Ectodermal cell (in vitro differentiated cells): ENCODE data around the gene SLC1A4.

ENCODE experiments used
- H3K27ac ChIP-seq: 2 replicates; pipeline ENCODE4 v1.7.0; 2013; ENCODE audit warnings: mild to moderate bottlenecking, low read depth, low read length; ENCODE audit not compliant: insufficient read depth, poor library complexity, severe bottlenecking
- H3K27me3 ChIP-seq: 2 replicates; pipeline ENCODE4 v1.7.0; 2013; ENCODE audit warnings: mild to moderate bottlenecking, low read length; ENCODE audit not compliant: insufficient read depth, control insufficient read depth, poor library complexity, severe bottlenecking
- H3K36me3 ChIP-seq: one replicate; pipeline ENCODE4 v1.7.0; 2013; ENCODE audit warnings: low read length; ENCODE audit not compliant: control insufficient read depth, insufficient read depth
- H3K4me1 ChIP-seq: one replicate; pipeline ENCODE4 v1.7.0; 2013; ENCODE audit warnings: low read length; ENCODE audit not compliant: control insufficient read depth, insufficient read depth
- H3K4me3 ChIP-seq: 2 replicates; pipeline ENCODE4 v1.7.0; 2013; ENCODE audit warnings: low read depth, low read length, control low read depth; ENCODE audit not compliant: insufficient read depth
- H3K9me3 ChIP-seq: 2 replicates; pipeline ENCODE4 v1.7.0; 2013; ENCODE audit warnings: mild to moderate bottlenecking, low read length, moderate library complexity; ENCODE audit not compliant: control insufficient read depth
- WGBS, 2 experiments: methylation state at CpG; one replicate each; pipeline ENCODE4 v1.1.7; 2013; ENCODE audit warnings: missing lambda C conversion rate in 2 of 2; 5-methylcytosine and 5-hydroxymethylcytosine counted together

SLC1A4 gene

DNA sequence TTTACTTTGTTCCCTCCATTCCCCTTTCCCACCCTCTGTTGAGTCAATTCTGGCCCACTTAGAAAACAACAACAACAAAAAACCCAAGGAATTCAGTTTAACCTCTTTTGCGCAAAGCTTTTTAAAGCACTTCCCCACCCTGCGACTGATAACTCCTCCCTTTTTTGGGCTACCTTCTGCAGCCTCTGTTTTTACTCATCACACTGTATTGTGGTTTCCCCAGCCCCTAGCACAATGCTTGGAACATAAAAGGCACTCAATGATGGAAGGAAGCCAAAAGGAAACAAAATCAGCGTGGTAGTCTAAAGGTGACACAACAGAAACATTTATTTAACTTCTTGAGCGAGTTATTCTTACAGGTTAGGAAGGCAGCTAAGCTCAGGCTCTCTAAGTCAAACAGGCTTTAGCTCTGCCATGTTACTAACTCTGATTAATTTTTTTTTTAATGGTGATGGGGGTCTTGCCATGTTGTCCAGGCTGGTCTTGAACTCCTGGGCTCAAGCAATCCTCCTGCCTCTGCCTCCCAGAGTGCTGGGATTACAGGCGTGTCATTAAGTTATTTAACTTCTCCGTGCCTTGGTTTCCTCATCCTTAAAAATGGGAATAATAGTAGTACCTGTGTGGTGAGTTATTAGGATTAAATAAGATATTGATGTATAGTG, 68.3 kb downstream of the SLC1A4 start:
- Histone ChIP-seq H3K4me1 (peaks cover 28% of the 10 kb centered on the region), H3K27me3 (no peaks in the 10 kb centered on the region), H3K36me3 (no peaks in the 10 kb centered on the region), H3K9me3 (no peaks in the 10 kb centered on the region), H3K4me3 (peak overlapping the region; percentile 58), H3K27ac (no peak overlapping the region)
- WGBS, 2 experiments, result 75 to 77% methylated on average over 6 of the region's 6 CpGs

DNA sequence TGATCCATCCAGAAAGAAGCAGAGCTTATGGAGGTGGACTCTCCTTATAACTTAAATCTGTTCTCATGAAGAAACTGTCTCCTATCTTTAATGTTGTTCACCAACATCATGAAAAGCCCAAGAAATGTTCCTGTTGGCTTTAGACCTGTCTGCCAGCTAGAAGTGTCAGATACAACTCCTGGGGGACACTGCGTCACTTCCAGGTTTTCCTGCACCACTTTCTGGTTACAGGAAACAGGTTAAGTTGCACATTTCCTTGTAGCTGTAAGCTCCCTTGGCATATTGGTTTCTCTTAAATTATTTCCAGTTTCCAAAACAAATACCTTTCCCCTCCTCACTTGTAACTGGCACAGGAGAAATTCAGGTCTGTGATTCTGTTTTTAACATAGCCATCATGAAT, 69.9 kb downstream of the SLC1A4 start:
- Histone ChIP-seq H3K36me3 (no peaks in the 10 kb centered on the region), H3K27me3 (no peaks in the 10 kb centered on the region), H3K4me1 (peaks cover 28% of the 10 kb centered on the region), H3K9me3 (no peaks in the 10 kb centered on the region), H3K4me3 (no peak overlapping the region), H3K27ac (no peak overlapping the region)
- WGBS, 2 experiments, result 93 to 97% methylated on average over 1 of the region's 1 CpG

DNA sequence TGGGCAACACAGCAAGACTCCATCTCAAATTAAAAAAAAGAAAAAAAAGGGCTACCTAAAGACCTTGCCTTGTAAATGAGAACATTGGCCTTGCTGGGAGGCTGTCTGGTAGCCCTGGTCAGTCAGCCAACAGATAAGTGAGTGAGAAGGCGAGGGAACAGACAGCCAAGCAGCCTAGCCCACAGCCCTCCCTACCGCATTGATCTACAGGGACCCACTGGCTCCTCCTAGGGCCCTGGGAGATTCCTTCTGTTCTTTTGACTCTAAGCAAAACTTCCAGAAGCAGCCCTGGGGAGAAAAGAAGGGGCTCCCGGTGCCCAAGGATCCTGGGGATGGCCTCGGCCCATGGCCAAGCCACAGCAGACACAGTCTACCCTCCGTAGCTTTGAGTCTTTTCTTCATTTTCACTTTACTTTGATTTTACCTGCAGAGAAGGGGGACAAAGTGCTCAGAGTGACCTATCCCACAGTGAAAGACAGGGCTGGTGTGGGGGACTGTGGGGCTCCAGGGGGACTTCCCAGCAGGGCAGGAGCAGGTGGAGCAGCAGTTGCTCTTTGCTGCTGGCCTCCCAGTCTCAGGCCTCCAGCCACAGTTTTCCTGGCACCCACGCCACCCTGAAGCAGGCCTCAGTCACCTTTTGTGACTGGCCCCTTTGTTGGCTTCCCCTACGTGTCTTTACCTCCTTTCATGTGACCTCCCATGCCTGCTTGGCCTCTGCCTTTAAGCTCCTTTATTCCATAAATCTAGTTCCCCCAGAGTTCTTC, 72.1 kb downstream of the SLC1A4 start:
- H3K4me1 ChIP-seq, result peaks cover 16% of the 10 kb centered on the region
- H3K27me3 ChIP-seq, result no peaks in the 10 kb centered on the region
- H3K9me3 ChIP-seq, result no peaks in the 10 kb centered on the region
- H3K36me3 ChIP-seq, result no peaks in the 10 kb centered on the region
- 74 to 82% methylated on average over 6 to 7 of the region's 7 CpGs for WGBS, 2 experiments
- H3K27ac ChIP-seq, result no peak overlapping the region
- H3K4me3 ChIP-seq, result no peak overlapping the region

DNA sequence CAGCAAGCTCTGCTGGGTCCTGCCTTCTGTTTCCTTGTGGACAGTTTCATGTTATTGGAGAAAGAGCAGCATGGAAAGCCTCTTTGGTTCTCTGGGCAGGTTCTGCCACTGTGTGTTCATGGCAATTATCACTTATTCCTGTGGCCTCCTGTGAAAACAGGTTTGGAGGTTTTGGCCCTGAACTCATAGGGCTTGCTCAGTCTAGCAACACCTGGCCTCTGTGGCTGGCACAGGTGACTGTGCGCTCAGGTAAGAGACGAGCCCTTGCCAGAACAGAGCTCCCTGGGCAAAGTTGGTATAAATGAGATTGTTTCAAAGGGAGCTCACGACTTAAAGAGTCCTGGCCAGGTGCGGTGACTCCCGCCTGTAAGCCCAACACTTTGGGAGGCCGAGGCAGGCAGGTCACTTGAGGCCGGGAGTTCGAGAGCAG, 72.7 kb downstream of the SLC1A4 start:
- H3K4me3 ChIP-seq, result no peak overlapping the region
- no peak overlapping the region for H3K27ac ChIP-seq
- H3K36me3 ChIP-seq, result no peaks in the 10 kb centered on the region
- H3K9me3 ChIP-seq, result no peaks in the 10 kb centered on the region
- H3K4me1 ChIP-seq, result peaks cover 16% of the 10 kb centered on the region
- 93 to 96% methylated on average over 8 of the region's 8 CpGs for WGBS, 2 experiments
- no peaks in the 10 kb centered on the region for H3K27me3 ChIP-seq

DNA sequence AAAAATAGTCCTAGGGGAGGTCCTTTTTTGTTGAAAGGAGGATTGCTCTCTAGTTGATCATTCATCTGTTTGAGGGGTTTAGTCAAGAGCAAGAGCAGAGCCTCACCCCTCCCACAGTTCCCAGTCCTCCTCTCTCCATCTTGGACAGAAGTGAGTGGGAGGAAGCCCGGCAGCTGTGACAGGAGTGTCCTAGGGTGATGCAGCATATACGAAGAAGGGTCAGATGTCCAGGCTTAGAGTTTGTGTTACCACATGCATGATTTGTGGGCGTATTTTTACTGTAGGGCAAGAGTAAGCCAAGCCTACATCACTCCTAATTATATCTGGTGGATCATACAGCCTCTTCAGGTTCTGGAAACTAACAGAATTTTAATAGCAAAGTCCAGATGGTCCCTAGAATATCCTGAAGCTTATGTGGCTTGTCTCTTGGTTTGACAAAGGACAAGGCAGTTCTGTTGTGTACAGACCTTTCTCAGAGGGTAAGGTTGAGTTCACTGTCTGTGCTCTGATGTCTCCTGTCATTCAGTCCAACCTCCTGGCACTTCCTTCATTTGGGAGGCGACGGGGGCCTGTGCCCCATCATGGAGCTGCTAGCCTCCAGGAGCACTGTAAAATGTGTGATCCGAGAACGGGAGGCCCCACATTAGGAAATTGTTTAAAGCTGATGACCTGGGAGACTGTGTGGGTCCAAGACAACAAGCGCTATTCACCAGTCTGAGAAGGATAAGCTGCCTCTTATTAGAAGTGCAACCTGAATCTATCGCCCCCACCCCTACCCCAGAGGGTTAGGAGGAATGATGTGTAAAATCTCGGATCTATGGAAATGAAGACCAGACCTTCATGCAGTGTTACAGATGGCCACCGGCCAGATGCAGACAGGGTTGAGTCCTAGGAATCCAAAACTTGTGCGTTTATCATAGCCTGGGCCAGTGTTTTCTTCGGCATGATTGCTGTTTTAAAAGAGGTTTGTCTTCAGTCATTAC, 73.9 kb downstream of the SLC1A4 start:
- H3K4me3 ChIP-seq, result no peak overlapping the region
- H3K4me1 ChIP-seq, result peaks cover 14% of the 10 kb centered on the region
- no peaks in the 10 kb centered on the region for H3K27me3 ChIP-seq

DNA sequence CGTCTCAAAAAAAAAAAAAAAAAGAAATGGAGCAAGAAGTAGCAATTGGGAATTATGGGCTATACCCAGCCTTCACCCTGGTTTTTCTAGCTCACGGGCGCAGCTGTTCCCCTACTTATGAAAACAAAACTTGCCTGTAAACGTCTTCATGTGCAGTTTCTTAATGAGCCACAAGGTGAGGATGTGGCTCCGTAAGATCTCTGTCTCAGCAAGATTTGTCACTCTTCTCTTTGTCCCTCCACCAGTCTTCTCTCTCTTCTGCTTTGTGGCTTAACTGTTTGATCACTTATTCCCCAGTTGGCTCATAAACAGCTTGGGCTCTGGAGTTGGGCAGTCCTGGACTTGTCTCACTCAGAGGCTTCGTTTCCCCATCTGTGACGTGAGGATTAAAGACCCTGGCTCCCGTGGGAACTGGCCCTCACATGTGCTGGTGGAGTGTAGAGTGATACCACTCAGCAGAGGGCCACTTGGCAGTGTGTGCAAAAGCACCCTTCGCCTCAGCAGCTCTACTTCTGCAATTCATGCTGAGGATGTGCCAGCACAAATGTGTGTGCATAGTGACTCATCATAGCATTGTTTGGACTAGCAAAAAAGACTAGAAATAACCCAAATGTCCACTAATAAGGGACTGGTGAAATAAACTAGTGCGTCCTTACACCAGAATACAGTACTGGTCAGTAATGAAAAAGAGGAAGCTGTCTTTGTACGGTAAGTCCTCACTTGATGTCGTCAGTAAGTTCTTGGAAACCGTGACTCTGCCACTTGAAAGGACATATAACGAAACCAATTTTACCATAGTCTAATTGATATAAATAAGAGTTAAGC, 75.7 kb downstream of the SLC1A4 start:
- Histone ChIP-seq H3K27ac (peak overlapping the region; percentile 26), H3K27me3 (no peaks in the 10 kb centered on the region), H3K36me3 (peaks cover 6% of the 10 kb centered on the region), H3K9me3 (no peaks in the 10 kb centered on the region), H3K4me1 (peaks cover 9% of the 10 kb centered on the region), H3K4me3 (no peak overlapping the region)
- WGBS, 2 experiments, result 82 to 88% methylated on average over 13 to 14 of the region's 14 CpGs

More for the DNA sequence above, 73.9 kb downstream of the SLC1A4 start:
- WGBS, 2 experiments, result 94 to 95% methylated on average over 13 of the region's 13 CpGs
- Histone ChIP-seq H3K36me3 (no peaks in the 10 kb centered on the region), H3K9me3 (no peaks in the 10 kb centered on the region), H3K27ac (no peak overlapping the region)

DNA sequence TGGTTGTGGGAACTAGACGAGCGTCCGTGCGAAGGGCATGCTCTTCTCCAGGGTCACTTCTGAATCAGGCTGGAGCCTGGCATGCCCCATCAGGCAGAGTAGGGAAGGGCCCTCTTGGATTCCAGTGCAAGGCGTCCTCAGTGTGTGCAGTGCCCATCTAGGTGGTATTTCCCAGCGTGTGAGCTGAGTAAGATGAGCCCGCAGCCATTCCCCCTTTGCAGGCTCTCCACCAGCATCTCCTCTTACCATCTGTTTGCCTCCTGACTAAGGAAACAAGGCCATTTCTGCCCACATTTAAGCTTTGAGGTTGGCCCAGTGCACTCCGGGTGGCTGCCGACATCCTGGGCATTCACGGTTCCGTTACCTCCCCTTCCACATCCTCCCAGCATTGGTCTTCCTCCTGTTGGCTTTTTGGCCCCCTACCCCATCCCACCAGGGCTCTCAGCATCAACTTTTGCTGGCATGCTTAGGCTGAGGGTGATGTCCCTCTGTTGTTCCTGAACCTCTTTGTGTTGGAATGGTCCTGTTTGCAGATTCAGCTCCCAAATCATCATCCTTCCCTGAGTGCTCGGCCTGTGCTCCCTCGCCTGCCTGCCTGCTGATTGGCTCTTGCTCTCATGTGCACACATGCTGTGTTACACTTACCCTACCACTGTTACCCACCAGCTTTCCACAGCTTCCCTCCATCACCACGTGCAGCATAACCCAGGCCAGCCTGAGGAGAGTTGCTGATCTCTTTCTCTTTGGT, 78.8 kb downstream of the SLC1A4 start:
- H3K4me1 ChIP-seq, result no peaks in the 10 kb centered on the region
- 91 to 93% methylated on average over 14 of the region's 14 CpGs for WGBS, 2 experiments
- no peak overlapping the region for H3K4me3 ChIP-seq
- no peaks in the 10 kb centered on the region for H3K27me3 ChIP-seq
- H3K9me3 ChIP-seq, result no peaks in the 10 kb centered on the region
- H3K36me3 ChIP-seq, result peaks cover 32% of the 10 kb centered on the region
- H3K27ac ChIP-seq, result no peak overlapping the region

DNA sequence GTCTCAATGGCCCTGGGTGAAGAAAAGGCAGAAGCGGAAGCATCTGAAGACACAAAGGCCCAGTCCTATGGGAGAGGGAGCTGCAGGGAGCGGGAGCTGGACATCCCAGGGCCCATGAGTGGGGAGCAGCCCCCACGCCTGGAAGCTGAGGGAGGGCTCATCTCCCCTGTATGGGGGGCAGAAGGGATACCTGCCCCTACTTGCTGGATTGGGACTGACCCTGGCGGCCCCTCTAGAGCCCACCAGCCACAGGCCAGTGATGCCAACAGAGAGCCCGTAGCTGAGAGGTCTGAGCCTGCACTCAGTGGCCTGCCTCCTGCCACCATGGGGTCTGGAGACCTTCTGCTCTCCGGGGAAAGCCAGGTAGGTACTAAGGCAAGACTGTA, 80.2 kb downstream of the SLC1A4 start:
- Histone ChIP-seq H3K4me3 (no peak overlapping the region), H3K36me3 (peaks cover 39% of the 10 kb centered on the region)

More for the DNA sequence above, 80.2 kb downstream of the SLC1A4 start:
- Histone ChIP-seq H3K4me1 (no peaks in the 10 kb centered on the region), H3K9me3 (no peaks in the 10 kb centered on the region), H3K27ac (no peak overlapping the region), H3K27me3 (no peaks in the 10 kb centered on the region)
- 96 to 97% methylated on average over 6 of the region's 6 CpGs for WGBS, 2 experiments
